HG02642 (cell line): ENCODE measurements around the gene PVALEF.

Source experiments
- ATAC-seq: cut with Tn5 transposase; IDR thresholded peaks from one replicate; pipeline ENCODE4 v1.9.1; 2021; ENCODE audit warnings: mild to moderate bottlenecking; ENCODE audit not compliant: unreplicated experiment, poor library complexity

PVALEF gene

GRCh38 chr17:81128338-81128737 is 37.0 kb upstream of the PVALEF start:
- ATAC-seq: no peak

GRCh38 chr17:81128774-81129173 is 36.5 kb upstream of the PVALEF start:
- ATAC-seq: no peak

GRCh38 chr17:81129289-81129688 is 36.0 kb upstream of the PVALEF start:
- ATAC-seq: no peak

- no peak for ATAC-seq
These were observed 35.5 kb upstream of the PVALEF start for GRCh38 chr17:81129711-81130367.

GRCh38 chr17:81130385-81131361 is 34.6 kb upstream of the PVALEF start:
- no peak for ATAC-seq

GRCh38 chr17:81131486-81132196 is 33.7 kb upstream of the PVALEF start:
- no peak for ATAC-seq

GRCh38 chr17:81132197-81132540 is 33.1 kb upstream of the PVALEF start:
- no peak for ATAC-seq

- no peak for ATAC-seq
These were observed 32.3 kb upstream of the PVALEF start for GRCh38 chr17:81132770-81133723.

- ATAC-seq: no peak
These were observed 31.1 kb upstream of the PVALEF start for GRCh38 chr17:81134064-81134781.

- ATAC-seq: no peak
These were observed 29.6 kb upstream of the PVALEF start for GRCh38 chr17:81135505-81136278.

- ATAC-seq: no peak
These were observed 28.9 kb upstream of the PVALEF start for GRCh38 chr17:81136366-81136765.

- no peak for ATAC-seq
These were observed 28.1 kb upstream of the PVALEF start for GRCh38 chr17:81137248-81137647.

- no peak for ATAC-seq
These were observed 27.2 kb upstream of the PVALEF start for GRCh38 chr17:81138083-81138482.

- no peak for ATAC-seq
These were observed 26.8 kb upstream of the PVALEF start for GRCh38 chr17:81138500-81138899.

GRCh38 chr17:81139428-81139827 is 25.9 kb upstream of the PVALEF start:
- ATAC-seq: no peak

GRCh38 chr17:81140018-81140417 is 25.3 kb upstream of the PVALEF start:
- no peak for ATAC-seq

GRCh38 chr17:81140695-81141094 is 24.6 kb upstream of the PVALEF start:
- no peak for ATAC-seq
